ENCODE results near the gene CASP3. TPM values are rescaled to one million over a fixed set of nuclear protein-coding genes. Genes with fewer than 3 reads are reported as not detected.

The CASP3 gene
- total RNA-seq, 1 experiment from 2014 or later = 11.4 TPM

GRCh38 chr4:184587701-184588100, 61.5 kb downstream of the CASP3 start:
- ATAC-seq = no peak
- ChIA-PET POLR2A (no interaction called here), RAD21 (ENCODE audit: low non-redundant PET in 1 of 2, low total read pairs in 2 of 2, uncharacterized antibody in 2 of 2, unreplicated experiment in 2 of 2) (no interaction called here), CTCF (no interaction called here)
- H4K20me1 ChIP-seq (ENCODE audit: insufficient read depth) = no peaks in the 10 kb centered on the region
- no TSS peak for BruUV-seq (replicated peaks)
- no peaks in the 10 kb centered on the region for H3K9me3 ChIP-seq (ENCODE audit: control insufficient read depth in 1 of 2, insufficient read depth in 1 of 2, low read depth in 1 of 2, low read length in 2 of 2)
- no peaks in the 10 kb centered on the region for H3K79me2 ChIP-seq (ENCODE audit: insufficient read depth, low read length)
- TF ChIP-seq REST (IDR thresholded peaks at IDR 0.05; ENCODE audit: low read depth) (no peak), ELF1 (IDR thresholded peaks at IDR 0.05; ENCODE audit: borderline replicate concordance, low read depth) (no peak), TCF7L2 (IDR thresholded peaks at IDR 0.05; ENCODE audit: borderline replicate concordance, extremely low read depth, insufficient read depth, insufficient read length) (no peak), POLR2AphosphoS5 (IDR thresholded peaks at IDR 0.05; ENCODE audit: low read depth, low read length) (no peak), EZH2phosphoT487 (IDR thresholded peaks at IDR 0.05; ENCODE audit: borderline replicate concordance) (no peak), EZH2 (IDR thresholded peaks at IDR 0.05) (no peak), SP1 (IDR thresholded peaks at IDR 0.05; ENCODE audit: low read depth) (no peak), CEBPB (IDR thresholded peaks at IDR 0.05; ENCODE audit: low read depth) (no peak), POLR2A (IDR thresholded peaks at IDR 0.05; ENCODE audit: borderline replicate concordance, extremely low read depth, insufficient read depth, insufficient read length) (no peak), ZFX (IDR thresholded peaks at IDR 0.05) (no peak), YY1 (IDR thresholded peaks at IDR 0.05; ENCODE audit: extremely low read depth, insufficient replicate concordance, low read depth, low read length) (no peak), RAD21 (IDR thresholded peaks at IDR 0.05; ENCODE audit: low read depth) (no peak), ZBTB33 (IDR thresholded peaks at IDR 0.05; ENCODE audit: extremely low read depth, insufficient replicate concordance, low read length) (no peak), MAX (IDR thresholded peaks at IDR 0.05) (no peak), CTCF (IDR thresholded peaks at IDR 0.05 in 2 of 3, conservative IDR thresholded peaks at IDR 0.05 in 1 of 3; ENCODE audit: borderline replicate concordance in 1 of 3, insufficient read depth in 1 of 3, low read depth in 2 of 3, low read length in 2 of 3) (no peak), SIN3A (IDR thresholded peaks at IDR 0.05; ENCODE audit: low read depth) (no peak), CBX3 (IDR thresholded peaks at IDR 0.05; ENCODE audit: low read depth) (no peak), FOSL1 (IDR thresholded peaks at IDR 0.05; ENCODE audit: low read depth) (no peak), EGR1 (IDR thresholded peaks at IDR 0.05; ENCODE audit: low read depth) (no peak), ATF3 (IDR thresholded peaks at IDR 0.05) (no peak)
- DNase-seq (ENCODE audit: low read depth, low spot score) = no peak
- no peak overlapping the region for H3K9ac ChIP-seq (ENCODE audit: low read length)
- no peak overlapping the region for H3K4me2 ChIP-seq (ENCODE audit: low read length)
- H3K4me1 ChIP-seq (ENCODE audit: control insufficient read depth in 1 of 2, insufficient read depth in 2 of 2, low read length in 2 of 2) = no peaks in the 10 kb centered on the region
- H3K4me3 ChIP-seq (replicated peaks in 1 of 2; ENCODE audit: low read depth in 1 of 2, low read length in 2 of 2) = no peak overlapping the region
- no peak overlapping the region for H2AFZ ChIP-seq (ENCODE audit: low read depth, low read length, poor library complexity, severe bottlenecking)
- intact Hi-C loops (cut with micrococcal nuclease) = no loop called here
- H3K27ac ChIP-seq (ENCODE audit: low read depth, low read length) = no peak overlapping the region
- no peaks in the 10 kb centered on the region for H3K9me2 ChIP-seq (ENCODE audit: insufficient read depth)
- no peaks in the 10 kb centered on the region for H3K27me3 ChIP-seq (ENCODE audit: insufficient read depth, low read length)
- H3K36me3 ChIP-seq (ENCODE audit: control insufficient read depth in 1 of 2, insufficient read depth in 2 of 2, low read length in 2 of 2) = no peaks in the 10 kb centered on the region

Data from HCT116 (cell line).